Liver (tissue), 9 donors: Measurements from ENCODE around the gene TM4SF18. TPM values are rescaled to one million over a fixed set of nuclear protein-coding genes. Genes with fewer than 3 reads are reported as not detected.

Experiments
- DNase-seq: peaks from one replicate; pipeline ENCODE4 v3.0.0-alpha.2; 2017; ENCODE audit warnings: low spot score
- H3K27ac ChIP-seq, 2 donors: one replicate each; pipeline ENCODE4 v1.7.0; 2013; ENCODE audit warnings: inconsistent platforms in 2 of 2, low read length in 2 of 2, control low read depth in 1 of 2, low read depth in 1 of 2, mild to moderate bottlenecking in 1 of 2
- H3K27me3 ChIP-seq, 4 donors: one replicate each; pipeline versions ENCODE4 v1.6.1 to v1.7.0; 2013; ENCODE audit warnings: low read length in 3 of 4, inconsistent platforms in 1 of 4, mild to moderate bottlenecking in 1 of 4, moderate library complexity in 1 of 4; ENCODE audit not compliant: control insufficient read depth in 4 of 4, insufficient read depth in 4 of 4
- H3K36me3 ChIP-seq, 4 donors: one replicate each; pipeline versions ENCODE4 v1.6.1 to v1.7.0; 2013; ENCODE audit warnings: low read length in 3 of 4, mild to moderate bottlenecking in 3 of 4, low read depth in 1 of 4, moderate library complexity in 1 of 4; ENCODE audit not compliant: control insufficient read depth in 4 of 4, insufficient read depth in 3 of 4
- H3K4me1 ChIP-seq, 4 donors: one replicate each; pipeline versions ENCODE4 v1.6.1 to v1.7.0; 2013; ENCODE audit warnings: low read length in 3 of 4, mild to moderate bottlenecking in 3 of 4, moderate library complexity in 1 of 4; ENCODE audit not compliant: control insufficient read depth in 4 of 4, insufficient read depth in 4 of 4
- H3K4me3 ChIP-seq, 3 donors: one replicate each; pipeline versions ENCODE4 v1.6.1 to v1.7.0; 2013; ENCODE audit warnings: low read length in 3 of 3, control low read depth in 1 of 3, low read depth in 1 of 3, mild to moderate bottlenecking in 1 of 3
- H3K9ac ChIP-seq, 2 donors: one replicate each; pipeline ENCODE4 v1.7.0; 2013; ENCODE audit warnings: low read length in 2 of 2, mild to moderate bottlenecking in 2 of 2, moderate library complexity in 2 of 2, control low read depth in 1 of 2, low read depth in 1 of 2
- H3K9me3 ChIP-seq, 4 donors: one replicate each; pipeline versions ENCODE4 v1.6.1 to v1.7.0; 2013; ENCODE audit warnings: low read length in 3 of 4; ENCODE audit not compliant: control insufficient read depth in 4 of 4
- ATF3 ChIP-seq: IDR thresholded peaks from 2 replicates; pipeline ENCODE4 v1.6.1; 2016; ENCODE audit warnings: antibody characterized with exemption
- EGR1 ChIP-seq, 2 donors: IDR thresholded peaks; 2 replicates each; pipeline ENCODE4 v1.6.1; 2016 to 2018; ENCODE audit warnings: antibody characterized with exemption in 2 of 2, low read depth in 2 of 2
- FOXA1 ChIP-seq: IDR thresholded peaks from 2 replicates; pipeline ENCODE4 v1.6.1; 2016; ENCODE audit warnings: antibody characterized with exemption
- FOXA2 ChIP-seq: IDR thresholded peaks from 2 replicates; pipeline ENCODE4 v1.6.1; 2016; ENCODE audit warnings: antibody characterized with exemption
- GABPA ChIP-seq, 2 donors: IDR thresholded peaks in 1 of 2; conservative IDR thresholded peaks in 1 of 2; 2 replicates each; pipeline ENCODE4 v1.6.1; 2016; ENCODE audit warnings: antibody characterized with exemption in 2 of 2, mild to moderate bottlenecking in 1 of 2, moderate library complexity in 1 of 2
- HNF4A ChIP-seq, 2 donors: conservative IDR thresholded peaks; 2 replicates each; pipeline ENCODE4 v1.6.1; 2016; ENCODE audit warnings: antibody characterized with exemption in 2 of 2, mild to moderate bottlenecking in 2 of 2
- HNF4G ChIP-seq: IDR thresholded peaks from 2 replicates; pipeline ENCODE4 v1.6.1; 2016; ENCODE audit warnings: antibody characterized with exemption
- JUND ChIP-seq, 2 donors: IDR thresholded peaks; 2 replicates each; pipeline ENCODE4 v1.6.1; 2016; ENCODE audit warnings: antibody characterized with exemption in 2 of 2
- MAX ChIP-seq: IDR thresholded peaks from 2 replicates; pipeline ENCODE4 v1.6.1; 2016; ENCODE audit warnings: antibody characterized with exemption
- NR2F2 ChIP-seq: IDR thresholded peaks from 2 replicates; pipeline ENCODE4 v1.6.1; 2016; ENCODE audit warnings: antibody characterized with exemption
- RAD21 ChIP-seq, 2 donors: IDR thresholded peaks; 2 replicates each; pipeline ENCODE4 v1.6.1; 2016; ENCODE audit warnings: antibody characterized with exemption in 2 of 2, mild to moderate bottlenecking in 2 of 2
- RXRA ChIP-seq, 2 donors: IDR thresholded peaks; 2 replicates each; pipeline ENCODE4 v1.6.1; 2017 to 2018; ENCODE audit warnings: antibody characterized with exemption in 2 of 2, mild to moderate bottlenecking in 1 of 2
- SP1 ChIP-seq: IDR thresholded peaks from 2 replicates; pipeline ENCODE4 v1.6.1; 2018; ENCODE audit warnings: antibody characterized with exemption, mild to moderate bottlenecking
- TAF1 ChIP-seq: conservative IDR thresholded peaks from 2 replicates; pipeline ENCODE4 v1.6.1; 2016; ENCODE audit warnings: antibody characterized with exemption, mild to moderate bottlenecking
- YY1 ChIP-seq: IDR thresholded peaks from 2 replicates; pipeline ENCODE4 v1.6.1; 2016; ENCODE audit warnings: antibody characterized with exemption, mild to moderate bottlenecking
- WGBS: extraction: QIAGEN DNeasy Blood & Tissue Kit; methylation state at CpG from one replicate; pipeline ENCODE4 v1.1.7; 2013; 5-methylcytosine and 5-hydroxymethylcytosine counted together
- polyA plus RNA-seq, 2 donors: library from polyadenylated mRNA; stranded (reverse) in 1 of 2; unstranded in 1 of 2; fragments of 200-250 nt in 1 of 2; fragments of >200 nt in 1 of 2; fragmentation: Nextera tagmentation in 1 of 2; extraction: Ambion mirVana in 1 of 2; gene quantifications; one replicate each; pipeline versions ENCODE4 v1.2.1 to v1.2.3, GENCODE V29; 2013 to 2015
- total RNA-seq, 2 donors: library from RNA; depleted of rRNA; stranded (reverse); fragments of >200 nt; gene quantifications; one replicate each; pipeline ENCODE4 v1.2.3, GENCODE V29; 2014
- TF ChIP-seq, protein P1 (sequence below): fragments of 150-350 bp; IDR thresholded peaks from 2 replicates; pipeline ENCODE4 v1.5.1; 2017; ENCODE audit warnings: improper control_type of control experiment, low read depth, low read length; ENCODE audit not compliant: missing input control
- TF ChIP-seq, protein P2 (sequence below): IDR thresholded peaks from 2 replicates; pipeline ENCODE4 v1.6.1; 2016; ENCODE audit warnings: antibody characterized with exemption
- TF ChIP-seq, protein P3 (sequence below): IDR thresholded peaks from 2 replicates; pipeline ENCODE4 v1.6.1; 2016; ENCODE audit warnings: antibody characterized with exemption, mild to moderate bottlenecking
- donor health status: healthy.
- donor health status: healthy.
- donor health status: healthy.
- donor health status: healthy.
- donor health status: healthy.

TM4SF18 gene
- total and polyA plus RNA-seq, 4 donors: 4.9 to 12.6 (median 6.4) TPM

DNA sequence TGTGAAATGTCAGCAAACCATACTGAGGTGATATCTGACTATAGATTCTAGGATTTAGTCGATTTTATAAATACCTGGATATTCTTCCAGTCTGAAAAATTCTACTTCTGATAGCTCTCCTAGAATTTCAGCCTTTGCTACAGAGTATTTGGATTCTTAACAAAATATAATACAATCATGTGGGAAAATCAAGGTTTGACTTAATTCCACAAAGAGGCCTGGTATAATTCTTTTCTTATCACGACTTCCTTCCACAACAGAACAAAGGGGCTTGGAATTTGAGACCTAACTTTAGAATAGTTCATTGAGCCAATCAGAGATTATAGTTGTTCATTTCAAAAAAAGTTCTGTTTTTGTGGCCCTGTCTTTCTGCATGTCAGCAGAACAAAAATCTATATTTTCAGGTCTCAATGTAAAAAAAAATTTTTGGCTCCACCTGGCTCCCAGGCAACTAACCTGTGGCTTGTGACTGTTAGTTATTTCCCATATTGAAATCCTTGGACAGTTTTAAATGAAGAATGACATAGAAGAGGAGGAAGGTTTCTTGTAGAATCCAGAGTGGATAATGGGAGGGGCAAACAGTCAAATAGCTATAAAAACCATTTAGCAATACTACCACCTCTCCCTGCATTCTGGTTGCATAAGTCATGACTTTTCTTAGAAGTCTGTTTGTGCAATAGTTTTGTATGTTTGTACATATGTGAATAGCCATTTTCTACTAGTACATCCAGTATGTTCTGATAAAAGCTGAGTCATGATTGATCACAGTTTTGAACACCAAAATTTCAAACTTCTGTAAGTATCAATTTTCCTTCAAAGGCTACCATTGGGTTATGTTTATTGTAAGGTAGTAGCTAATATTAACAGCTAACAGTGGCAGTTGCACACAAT lies 40.0 kb upstream of the TM4SF18 start (continued):
- TF ChIP-seq TAF1 (no peak), FOXA2 (peak; percentile 46), HNF4G (no peak), RAD21 (IDR thresholded peaks at IDR 0.05) (peak in 1 of 2 donors; percentile 20), NR2F2 (no peak), RXRA (IDR thresholded peaks at IDR 0.05) (peak; percentile 49 to 57), HNF4A (conservative IDR thresholded peaks at IDR 0.05) (peak; percentile 55 to 60), ATF3 (peak; percentile 64), JUND (IDR thresholded peaks at IDR 0.05) (peak in 1 of 2 donors; percentile 56)
- TF ChIP-seq, protein P1, sequence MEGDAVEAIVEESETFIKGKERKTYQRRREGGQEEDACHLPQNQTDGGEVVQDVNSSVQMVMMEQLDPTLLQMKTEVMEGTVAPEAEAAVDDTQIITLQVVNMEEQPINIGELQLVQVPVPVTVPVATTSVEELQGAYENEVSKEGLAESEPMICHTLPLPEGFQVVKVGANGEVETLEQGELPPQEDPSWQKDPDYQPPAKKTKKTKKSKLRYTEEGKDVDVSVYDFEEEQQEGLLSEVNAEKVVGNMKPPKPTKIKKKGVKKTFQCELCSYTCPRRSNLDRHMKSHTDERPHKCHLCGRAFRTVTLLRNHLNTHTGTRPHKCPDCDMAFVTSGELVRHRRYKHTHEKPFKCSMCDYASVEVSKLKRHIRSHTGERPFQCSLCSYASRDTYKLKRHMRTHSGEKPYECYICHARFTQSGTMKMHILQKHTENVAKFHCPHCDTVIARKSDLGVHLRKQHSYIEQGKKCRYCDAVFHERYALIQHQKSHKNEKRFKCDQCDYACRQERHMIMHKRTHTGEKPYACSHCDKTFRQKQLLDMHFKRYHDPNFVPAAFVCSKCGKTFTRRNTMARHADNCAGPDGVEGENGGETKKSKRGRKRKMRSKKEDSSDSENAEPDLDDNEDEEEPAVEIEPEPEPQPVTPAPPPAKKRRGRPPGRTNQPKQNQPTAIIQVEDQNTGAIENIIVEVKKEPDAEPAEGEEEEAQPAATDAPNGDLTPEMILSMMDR: no peak

GRCh38 chr3:149371723-149372114 lies 38.3 kb upstream of the TM4SF18 start:
- peaks cover 0 to 3% (median 0%) of the 10 kb centered on the region in 4 donors for H3K36me3 ChIP-seq
- no peak overlapping the region for H3K9ac ChIP-seq
- H3K4me1 ChIP-seq: peaks cover 0 to 14% (median 6%) of the 10 kb centered on the region in 4 donors
- H3K27me3 ChIP-seq: no peaks in the 10 kb centered on the region
- no peak overlapping the region for H3K4me3 ChIP-seq
- H3K9me3 ChIP-seq: no peaks in the 10 kb centered on the region
- no peak for TF ChIP-seq FOXA2
- TF ChIP-seq EGR1 (IDR thresholded peaks at IDR 0.05; ENCODE audit: low read depth in 2 of 2): no peak
- TF ChIP-seq YY1: no peak
- no peak for TF ChIP-seq TAF1
- no peak for TF ChIP-seq NR2F2
- no peak for TF ChIP-seq FOXA1
- TF ChIP-seq, protein P2, sequence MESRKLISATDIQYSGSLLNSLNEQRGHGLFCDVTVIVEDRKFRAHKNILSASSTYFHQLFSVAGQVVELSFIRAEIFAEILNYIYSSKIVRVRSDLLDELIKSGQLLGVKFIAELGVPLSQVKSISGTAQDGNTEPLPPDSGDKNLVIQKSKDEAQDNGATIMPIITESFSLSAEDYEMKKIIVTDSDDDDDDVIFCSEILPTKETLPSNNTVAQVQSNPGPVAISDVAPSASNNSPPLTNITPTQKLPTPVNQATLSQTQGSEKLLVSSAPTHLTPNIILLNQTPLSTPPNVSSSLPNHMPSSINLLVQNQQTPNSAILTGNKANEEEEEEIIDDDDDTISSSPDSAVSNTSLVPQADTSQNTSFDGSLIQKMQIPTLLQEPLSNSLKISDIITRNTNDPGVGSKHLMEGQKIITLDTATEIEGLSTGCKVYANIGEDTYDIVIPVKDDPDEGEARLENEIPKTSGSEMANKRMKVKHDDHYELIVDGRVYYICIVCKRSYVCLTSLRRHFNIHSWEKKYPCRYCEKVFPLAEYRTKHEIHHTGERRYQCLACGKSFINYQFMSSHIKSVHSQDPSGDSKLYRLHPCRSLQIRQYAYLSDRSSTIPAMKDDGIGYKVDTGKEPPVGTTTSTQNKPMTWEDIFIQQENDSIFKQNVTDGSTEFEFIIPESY: no peak
- no peak for TF ChIP-seq GABPA (IDR thresholded peaks at IDR 0.05 in 1 of 2, conservative IDR thresholded peaks at IDR 0.05 in 1 of 2)
- TF ChIP-seq, protein P3, sequence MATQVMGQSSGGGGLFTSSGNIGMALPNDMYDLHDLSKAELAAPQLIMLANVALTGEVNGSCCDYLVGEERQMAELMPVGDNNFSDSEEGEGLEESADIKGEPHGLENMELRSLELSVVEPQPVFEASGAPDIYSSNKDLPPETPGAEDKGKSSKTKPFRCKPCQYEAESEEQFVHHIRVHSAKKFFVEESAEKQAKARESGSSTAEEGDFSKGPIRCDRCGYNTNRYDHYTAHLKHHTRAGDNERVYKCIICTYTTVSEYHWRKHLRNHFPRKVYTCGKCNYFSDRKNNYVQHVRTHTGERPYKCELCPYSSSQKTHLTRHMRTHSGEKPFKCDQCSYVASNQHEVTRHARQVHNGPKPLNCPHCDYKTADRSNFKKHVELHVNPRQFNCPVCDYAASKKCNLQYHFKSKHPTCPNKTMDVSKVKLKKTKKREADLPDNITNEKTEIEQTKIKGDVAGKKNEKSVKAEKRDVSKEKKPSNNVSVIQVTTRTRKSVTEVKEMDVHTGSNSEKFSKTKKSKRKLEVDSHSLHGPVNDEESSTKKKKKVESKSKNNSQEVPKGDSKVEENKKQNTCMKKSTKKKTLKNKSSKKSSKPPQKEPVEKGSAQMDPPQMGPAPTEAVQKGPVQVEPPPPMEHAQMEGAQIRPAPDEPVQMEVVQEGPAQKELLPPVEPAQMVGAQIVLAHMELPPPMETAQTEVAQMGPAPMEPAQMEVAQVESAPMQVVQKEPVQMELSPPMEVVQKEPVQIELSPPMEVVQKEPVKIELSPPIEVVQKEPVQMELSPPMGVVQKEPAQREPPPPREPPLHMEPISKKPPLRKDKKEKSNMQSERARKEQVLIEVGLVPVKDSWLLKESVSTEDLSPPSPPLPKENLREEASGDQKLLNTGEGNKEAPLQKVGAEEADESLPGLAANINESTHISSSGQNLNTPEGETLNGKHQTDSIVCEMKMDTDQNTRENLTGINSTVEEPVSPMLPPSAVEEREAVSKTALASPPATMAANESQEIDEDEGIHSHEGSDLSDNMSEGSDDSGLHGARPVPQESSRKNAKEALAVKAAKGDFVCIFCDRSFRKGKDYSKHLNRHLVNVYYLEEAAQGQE: no peak
- TF ChIP-seq JUND (IDR thresholded peaks at IDR 0.05): no peak
- no peak for TF ChIP-seq HNF4G
- TF ChIP-seq ATF3: no peak
- no peak for TF ChIP-seq HNF4A (conservative IDR thresholded peaks at IDR 0.05)
- TF ChIP-seq MAX: no peak
- TF ChIP-seq, protein P1: no peak
- no peak for TF ChIP-seq RAD21 (IDR thresholded peaks at IDR 0.05)
- TF ChIP-seq SP1: no peak
- TF ChIP-seq RXRA (IDR thresholded peaks at IDR 0.05): no peak
- DNase-seq: no peak
- WGBS: 86% methylated on average over 2 of the region's 2 CpGs
- H3K27ac ChIP-seq: peak overlapping the region in 1 of 2 donors; percentile 24
